HG03457 (cell line): Measurements from ENCODE around the gene PLAC1.

Source experiments
- ATAC-seq: cut with Tn5 transposase; IDR thresholded peaks from one replicate; pipeline ENCODE4 v1.9.1; 2021; ENCODE audit warnings: moderate number of reproducible peaks; ENCODE audit not compliant: unreplicated experiment

PLAC1 gene

DNA sequence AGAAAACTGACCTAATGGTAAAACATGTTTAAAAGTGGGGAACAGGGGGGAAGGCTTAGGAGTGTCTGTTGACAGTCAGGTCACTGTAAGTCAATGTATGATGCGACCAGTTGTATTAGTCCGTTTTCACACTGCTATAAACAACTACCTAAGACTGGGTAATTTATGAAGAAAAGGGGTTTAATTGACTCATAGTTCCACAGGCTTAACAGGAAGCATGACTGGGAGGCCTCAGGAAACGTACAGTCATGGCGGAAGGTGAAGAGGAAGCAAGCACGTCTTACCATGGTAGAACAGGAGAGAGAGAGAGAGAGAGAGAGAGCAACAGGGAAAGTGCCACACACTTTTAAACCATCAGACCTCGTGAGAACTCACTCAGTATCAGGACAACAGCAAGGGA, 13.0 kb upstream of the PLAC1 start:
- ATAC-seq = no peak

DNA sequence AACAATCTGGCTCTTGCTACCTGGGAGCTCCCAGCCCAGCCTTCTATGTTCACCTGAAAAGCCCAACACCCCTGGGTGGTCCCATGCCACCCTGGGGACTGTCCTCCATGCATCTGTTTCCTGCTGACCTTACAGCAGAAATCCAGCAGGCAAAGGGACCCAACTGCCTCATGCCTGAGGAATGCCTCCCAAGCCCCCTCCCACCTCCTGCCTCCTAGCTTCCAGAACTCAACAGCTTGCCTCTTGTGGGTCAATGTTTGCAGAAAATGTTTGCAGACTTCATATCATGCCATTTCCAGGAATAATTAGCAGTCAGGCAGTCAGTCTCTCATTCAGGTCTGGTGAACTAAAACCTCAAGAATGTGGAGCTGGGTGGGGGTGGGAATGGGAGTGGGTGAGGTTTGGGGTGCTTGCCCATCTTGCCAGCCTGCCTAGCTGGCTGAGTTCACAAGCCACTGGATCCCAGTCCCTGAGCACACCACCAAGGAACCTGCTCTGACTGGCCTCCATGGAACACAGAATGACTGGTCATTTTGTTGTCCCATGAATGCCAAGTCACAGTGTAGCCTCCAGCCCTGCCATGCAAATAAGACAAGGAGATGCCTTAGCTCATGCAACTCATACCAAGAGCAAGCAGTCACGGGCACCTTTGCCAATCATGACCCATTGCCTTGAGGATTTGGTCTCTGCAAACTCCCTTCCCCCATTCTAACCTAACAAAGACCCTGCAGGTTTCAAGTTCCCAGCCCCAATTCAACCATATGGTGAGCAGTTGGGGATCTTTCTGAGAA, 12.1 kb upstream of the PLAC1 start:
- no peak for ATAC-seq

GRCh38 chrX:134669378-134670098, 11.3 kb upstream of the PLAC1 start:
- ATAC-seq = no peak

GRCh38 chrX:134664202-134664601, 5.9 kb upstream of the PLAC1 start:
- no peak for ATAC-seq

GRCh38 chrX:134661295-134661694, 3.0 kb upstream of the PLAC1 start:
- no peak for ATAC-seq

DNA sequence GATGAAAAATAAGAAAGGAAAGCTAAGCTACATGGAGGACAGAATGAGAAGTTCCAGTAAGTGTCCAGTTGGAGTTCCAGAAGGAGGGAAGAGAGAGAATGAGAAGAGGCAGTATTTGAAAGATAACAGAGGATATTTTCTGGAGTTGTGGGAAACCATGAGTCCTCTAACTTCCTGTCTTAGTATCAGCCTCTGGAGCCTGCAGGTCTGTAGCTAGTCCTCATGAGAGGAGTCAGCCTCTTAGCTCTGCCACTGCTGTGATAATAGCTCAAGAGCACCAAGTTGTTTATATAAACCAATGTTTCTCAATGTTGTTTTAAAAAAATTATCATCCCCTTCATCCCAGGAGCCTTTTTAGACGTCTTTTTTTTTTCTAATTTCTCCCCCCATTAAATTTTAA, 2.4 kb upstream of the PLAC1 start:
- no peak for ATAC-seq

GRCh38 chrX:134659761-134660160, 1.5 kb upstream of the PLAC1 start:
- ATAC-seq = no peak

GRCh38 chrX:134658760-134659023, 421 bp upstream of the PLAC1 start:
- ATAC-seq = no peak

- no peak for ATAC-seq
Measured at GRCh38 chrX:134654398-134655012, 3.8 kb downstream of the PLAC1 start.

DNA sequence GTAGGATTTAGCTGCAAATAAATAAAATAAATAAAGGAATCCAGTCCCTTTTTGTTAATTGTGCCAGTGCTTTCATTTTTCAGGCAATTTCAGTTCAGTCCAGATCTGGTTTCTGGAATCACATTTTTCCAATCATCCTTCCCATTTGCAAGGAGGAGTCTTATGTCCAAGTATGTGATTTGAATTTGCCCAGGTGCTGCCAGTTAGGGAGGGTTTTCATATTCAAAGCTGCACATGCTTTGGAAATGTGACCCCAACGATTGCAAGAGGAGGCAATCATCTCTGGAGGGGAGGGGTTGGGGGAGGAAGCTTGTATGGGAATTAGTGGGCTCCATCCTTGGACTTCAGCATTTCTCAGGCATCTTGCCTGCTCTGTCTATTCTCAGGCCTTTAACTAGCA, 4.4 kb downstream of the PLAC1 start:
- no peak for ATAC-seq

- ATAC-seq = no peak
Measured at GRCh38 chrX:134650701-134651100, 7.6 kb downstream of the PLAC1 start.

DNA sequence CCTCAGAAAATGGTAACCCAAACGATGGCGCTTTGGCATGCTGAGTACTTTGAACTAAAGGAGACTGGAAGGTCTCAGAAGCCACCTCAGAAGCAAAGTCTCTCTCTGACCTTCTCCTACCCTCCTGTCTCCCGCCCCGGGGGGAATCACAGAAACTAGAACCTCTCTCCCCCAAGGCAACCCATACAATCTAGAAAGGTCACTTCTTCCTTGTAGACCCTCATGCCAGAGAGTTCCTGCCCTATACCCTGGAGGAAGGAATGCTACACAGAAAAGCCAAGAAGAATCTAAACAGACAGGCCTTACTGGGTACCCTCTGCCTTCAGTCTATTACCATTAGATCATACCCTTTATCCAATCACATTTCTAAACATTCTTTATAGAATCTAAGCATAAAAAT, 8.5 kb downstream of the PLAC1 start:
- no peak for ATAC-seq

DNA sequence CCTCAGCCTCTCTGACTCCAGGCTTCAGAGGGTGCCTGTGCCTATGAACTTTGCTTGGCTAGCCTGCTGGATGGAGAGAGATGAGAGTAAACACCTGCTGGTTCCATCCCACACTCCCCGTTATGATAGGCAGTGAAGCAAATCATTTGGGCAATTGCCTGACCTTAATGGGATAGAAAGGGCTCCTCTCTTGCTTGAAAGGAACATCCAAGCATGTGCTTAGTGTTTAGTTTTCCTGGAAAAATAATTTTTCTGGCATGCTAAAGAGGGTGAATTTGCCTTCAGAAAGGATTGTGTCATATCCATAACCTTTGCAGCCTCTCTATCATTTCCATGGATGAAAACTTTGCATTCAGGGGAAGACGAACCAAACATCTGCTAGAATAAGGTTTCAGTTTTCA, 10.8 kb downstream of the PLAC1 start:
- no peak for ATAC-seq

DNA sequence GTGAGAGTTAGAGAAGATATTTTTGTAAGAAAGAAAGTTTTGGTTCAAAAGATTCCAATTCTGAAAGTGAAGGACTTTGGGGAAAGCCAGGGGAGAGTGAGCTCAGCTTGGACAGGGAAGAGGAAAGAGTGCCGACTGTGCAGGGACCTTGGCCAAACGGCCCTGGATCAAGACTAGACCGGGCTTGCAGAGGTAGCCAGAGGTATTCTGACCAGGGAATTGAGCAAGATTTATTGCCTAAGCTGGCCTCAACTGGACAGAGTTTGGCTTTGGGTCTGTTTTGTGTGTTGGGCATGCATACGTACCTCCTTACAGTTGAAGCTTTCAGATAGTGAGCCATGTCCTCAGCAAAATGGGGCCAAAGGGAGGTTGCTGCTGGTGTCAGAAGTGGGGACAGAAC, 11.6 kb downstream of the PLAC1 start:
- no peak for ATAC-seq

DNA sequence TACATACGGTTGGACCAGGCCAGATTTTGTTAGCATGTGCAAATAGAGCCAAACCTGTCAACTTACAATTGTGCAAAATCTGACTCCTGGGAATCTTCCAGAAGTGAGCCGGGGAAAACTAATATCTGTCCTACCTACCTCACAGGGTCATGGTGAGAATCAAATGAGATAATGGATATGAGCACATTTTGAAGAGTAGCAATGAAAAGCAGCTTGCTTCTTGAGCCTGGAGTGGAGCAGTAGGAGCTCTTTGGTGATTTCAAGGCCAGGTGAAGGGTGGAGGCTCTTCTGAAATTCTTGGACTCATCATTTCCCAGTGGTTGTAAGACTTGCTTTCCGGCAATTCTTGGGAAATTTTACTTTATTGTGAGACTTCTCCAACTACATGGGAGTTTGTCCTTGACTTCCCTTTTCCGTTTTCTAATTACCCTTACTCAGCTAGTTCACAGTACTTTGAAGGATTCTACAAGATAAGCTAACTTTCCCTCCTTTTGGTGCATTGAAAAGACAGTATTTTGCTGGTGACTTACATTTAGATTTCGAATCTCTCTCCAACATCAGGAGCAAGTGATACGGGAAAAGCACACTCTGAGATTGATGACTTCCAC, 12.2 kb downstream of the PLAC1 start:
- ATAC-seq = no peak

- ATAC-seq = no peak
Measured at GRCh38 chrX:134642386-134642785, 15.9 kb downstream of the PLAC1 start.

DNA sequence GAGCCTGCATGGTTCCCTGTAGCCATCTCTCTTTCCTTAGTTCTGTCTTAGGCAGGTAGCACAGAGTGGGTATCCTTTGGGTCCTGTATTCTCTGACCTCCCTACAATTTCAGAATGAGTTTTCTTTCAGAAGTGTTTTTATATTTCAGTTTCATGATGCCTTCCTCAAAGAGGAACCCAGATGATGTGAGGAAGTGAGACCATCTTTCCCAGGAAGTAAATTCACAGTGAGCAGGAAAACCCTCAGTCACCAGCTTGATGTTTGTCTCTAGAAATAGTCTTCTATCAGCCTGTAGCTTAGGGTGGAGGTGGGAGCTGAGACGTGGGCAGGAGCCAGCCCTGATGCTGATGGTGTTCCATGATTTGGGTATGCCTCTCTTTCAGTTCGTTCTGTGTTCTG, 16.9 kb downstream of the PLAC1 start:
- no peak for ATAC-seq

DNA sequence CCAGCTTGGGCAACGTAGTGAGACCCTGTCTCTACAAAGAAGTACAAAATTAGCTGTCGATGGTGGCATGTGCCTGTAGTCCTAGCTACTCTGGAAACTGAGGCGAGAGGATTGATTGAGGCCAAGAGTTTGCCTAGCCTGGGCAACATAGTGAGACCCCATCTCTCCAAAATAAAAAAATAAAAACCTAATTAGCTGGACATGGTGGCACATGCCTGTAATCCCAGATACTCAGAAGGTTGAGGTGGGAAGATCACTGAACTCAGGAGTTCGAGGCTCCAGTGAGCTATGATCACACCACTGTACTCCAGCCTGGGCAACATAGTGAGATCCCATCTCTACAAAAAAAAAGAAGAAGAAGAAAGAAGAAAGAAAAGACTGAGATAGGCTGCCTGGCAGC, 17.4 kb downstream of the PLAC1 start:
- ATAC-seq = no peak

DNA sequence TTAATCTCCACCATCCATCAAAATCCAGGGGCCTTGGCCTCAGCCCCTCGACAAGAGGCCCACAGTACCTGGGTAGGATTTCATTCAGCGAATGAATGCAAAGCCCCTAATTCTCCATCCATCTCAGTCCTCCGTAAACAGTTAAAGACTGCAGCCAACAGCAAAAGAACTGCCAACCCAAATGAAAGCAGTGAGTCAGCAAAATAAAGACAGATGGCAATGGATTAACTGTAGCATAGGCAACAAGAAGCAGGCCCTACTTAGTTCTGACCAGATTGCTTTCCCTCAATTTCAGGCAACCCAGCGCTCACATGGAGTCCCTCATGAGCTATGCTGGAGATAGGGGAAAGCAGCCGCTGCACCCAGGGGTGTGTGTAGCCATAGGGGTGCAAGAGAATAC, 21.4 kb downstream of the PLAC1 start:
- ATAC-seq = no peak

DNA sequence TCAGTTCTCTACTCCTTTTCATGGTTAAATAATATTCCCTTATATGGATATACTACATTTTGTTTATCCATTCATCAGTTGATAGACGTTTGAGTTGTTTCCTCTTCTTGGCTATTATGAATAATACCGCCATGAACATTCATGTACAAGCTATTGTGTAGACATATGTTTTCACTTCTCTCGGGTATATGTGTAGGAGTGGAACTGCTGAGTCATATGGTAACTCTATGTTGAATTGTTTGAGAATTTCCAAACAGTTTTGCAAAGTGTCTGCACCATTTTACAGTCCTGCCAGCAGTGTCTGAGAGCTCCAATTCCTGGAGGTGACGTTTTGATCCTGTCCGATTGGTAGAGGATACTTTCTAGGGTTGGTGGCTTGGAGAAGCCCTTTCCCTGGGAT, 23.6 kb downstream of the PLAC1 start:
- no peak for ATAC-seq

DNA sequence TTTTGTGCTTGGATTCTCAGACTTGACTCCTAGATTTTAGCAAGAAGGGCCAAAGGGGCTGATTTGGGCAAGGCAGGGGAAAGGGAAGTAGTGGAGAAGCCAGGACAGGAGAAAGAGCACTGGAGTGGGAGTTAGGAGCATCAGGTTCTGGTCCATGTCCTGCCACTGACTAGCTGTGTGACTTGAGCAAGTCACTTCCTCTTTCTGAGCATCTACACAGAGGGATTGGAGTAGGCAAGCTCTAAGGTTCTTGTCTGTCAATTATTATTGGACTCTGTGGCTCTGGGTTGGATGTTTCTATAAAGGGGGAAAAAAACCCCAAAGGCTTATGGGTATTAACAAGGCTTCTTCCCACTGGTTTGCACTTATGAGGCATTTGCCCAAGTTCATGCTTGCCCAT, 24.4 kb downstream of the PLAC1 start:
- no peak for ATAC-seq

DNA sequence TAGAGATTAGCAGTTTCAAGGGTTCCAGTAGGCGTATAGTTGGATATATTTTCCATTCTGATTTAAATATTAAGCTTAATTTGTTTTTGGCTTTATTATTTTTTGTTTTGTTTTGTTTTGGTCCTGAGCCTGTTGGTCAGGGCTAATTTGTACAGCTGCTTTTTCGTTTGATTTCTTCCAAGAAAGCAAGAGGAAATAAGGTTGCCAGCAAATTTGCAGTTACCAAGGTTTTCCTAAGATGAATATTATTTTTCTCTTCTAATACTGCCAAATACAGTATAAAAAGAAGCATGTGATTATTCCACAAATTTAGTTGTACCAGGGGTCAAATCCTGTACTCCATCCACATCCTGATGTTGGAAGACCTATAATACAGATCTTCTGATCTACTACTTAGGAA, 24.9 kb downstream of the PLAC1 start:
- ATAC-seq = no peak
